ENCODE results near the gene PDE7B. TPM values are rescaled to one million over a fixed set of nuclear protein-coding genes. Genes with fewer than 3 reads are reported as not detected.

Gene PDE7B
- total RNA-seq, 4 donors from 2014 or later = 3.4 to 15.4 (median 9.3) TPM

DNA sequence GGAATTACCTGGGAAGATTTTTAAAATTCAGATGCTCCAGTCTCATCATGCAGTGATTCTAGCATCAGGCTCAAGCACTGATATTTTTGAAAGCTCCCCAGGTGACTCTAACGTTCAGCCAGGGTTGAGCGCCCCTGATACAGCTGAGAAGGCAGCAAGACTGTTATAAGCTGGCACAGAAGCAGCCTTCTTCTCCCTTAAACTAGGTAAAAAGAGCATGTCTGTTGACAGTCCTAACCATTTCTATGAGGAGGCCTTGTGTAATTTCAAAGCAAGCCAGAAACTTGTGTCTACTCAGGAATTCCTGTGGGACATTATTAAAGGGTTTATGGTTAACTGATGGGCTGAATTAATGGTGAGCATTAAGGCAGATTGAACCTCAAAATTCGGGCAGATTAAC is 141.9 kb downstream of the PDE7B start:
- intact Hi-C loops (cut with DNase I) = no loop called here
- no peak overlapping the region for H3K4me3 ChIP-seq
- no peaks in the 10 kb centered on the region for H3K9me3 ChIP-seq
- no peaks in the 10 kb centered on the region for H3K36me3 ChIP-seq
- TF ChIP-seq POLR2A (IDR thresholded peaks at IDR 0.05; ENCODE audit: low read depth) = no peak
- TF ChIP-seq CTCF (IDR thresholded peaks at IDR 0.05) = no peak
- peaks cover 0 to 4% (median 0%) of the 10 kb centered on the region in 4 donors for H3K4me1 ChIP-seq
- WGBS = 98% methylated on average over 3 of the region's 3 CpGs
- no peak overlapping the region for H3K27ac ChIP-seq (replicated peaks in 1 of 4)
- DNase-seq (ENCODE audit: extremely low spot score) = no peak
- H3K27me3 ChIP-seq = no peaks in the 10 kb centered on the region

GRCh38 chr6:135994857-135995544 is 143.5 kb downstream of the PDE7B start:
- no peak for TF ChIP-seq EP300 (IDR thresholded peaks at IDR 0.05)
- no peak for TF ChIP-seq POLR2A (IDR thresholded peaks at IDR 0.05; ENCODE audit: low read depth)
- TF ChIP-seq CTCF (IDR thresholded peaks at IDR 0.05) = no peak
- no peak for TF ChIP-seq POLR2AphosphoS5 (IDR thresholded peaks at IDR 0.05)
- intact Hi-C loops (cut with DNase I) = no loop called here
- no peak for DNase-seq (ENCODE audit: extremely low spot score)
- no peaks in the 10 kb centered on the region for H3K36me3 ChIP-seq
- H3K4me3 ChIP-seq = no peak overlapping the region
- H3K27ac ChIP-seq (replicated peaks in 1 of 4) = no peak overlapping the region
- no peaks in the 10 kb centered on the region for H3K27me3 ChIP-seq
- no peaks in the 10 kb centered on the region for H3K9me3 ChIP-seq
- peaks cover 0 to 4% (median 0%) of the 10 kb centered on the region in 4 donors for H3K4me1 ChIP-seq
- WGBS = 77% methylated on average over 5 of the region's 5 CpGs

GRCh38 chr6:135995545-135995898 is 144.0 kb downstream of the PDE7B start:
- Histone ChIP-seq H3K36me3 (no peaks in the 10 kb centered on the region), H3K4me1 (peaks cover 0 to 4% (median 0%) of the 10 kb centered on the region in 4 donors), H3K27me3 (no peaks in the 10 kb centered on the region), H3K4me3 (no peak overlapping the region), H3K9me3 (no peaks in the 10 kb centered on the region), H3K27ac (replicated peaks in 1 of 4) (no peak overlapping the region)
- no peak for TF ChIP-seq POLR2AphosphoS5 (IDR thresholded peaks at IDR 0.05)
- no peak for TF ChIP-seq POLR2A (IDR thresholded peaks at IDR 0.05; ENCODE audit: low read depth)
- WGBS = 78% methylated on average over 3 of the region's 3 CpGs
- intact Hi-C loops (cut with DNase I) = no loop called here
- no peak for DNase-seq (ENCODE audit: extremely low spot score)

- 98% methylated on average over 2 of the region's 2 CpGs for WGBS
- Histone ChIP-seq H3K4me3 (no peak overlapping the region), H3K27me3 (no peaks in the 10 kb centered on the region), H3K4me1 (peaks cover 0 to 4% (median 0%) of the 10 kb centered on the region in 4 donors), H3K36me3 (no peaks in the 10 kb centered on the region), H3K9me3 (no peaks in the 10 kb centered on the region), H3K27ac (replicated peaks in 1 of 4) (no peak overlapping the region)
- TF ChIP-seq EP300 (IDR thresholded peaks at IDR 0.05) (no peak), CTCF (IDR thresholded peaks at IDR 0.05) (no peak), POLR2AphosphoS5 (IDR thresholded peaks at IDR 0.05) (no peak), POLR2A (IDR thresholded peaks at IDR 0.05; ENCODE audit: low read depth) (no peak)
- no peak for DNase-seq (ENCODE audit: extremely low spot score)
- intact Hi-C loops (cut with DNase I) = no loop called here
Observed at GRCh38 chr6:135996668-135997067, 145.2 kb downstream of the PDE7B start.

GRCh38 chr6:135999393-135999792 is 147.9 kb downstream of the PDE7B start:
- Histone ChIP-seq H3K27ac (replicated peaks in 1 of 4) (no peak overlapping the region), H3K4me1 (peaks cover 0 to 4% (median 0%) of the 10 kb centered on the region in 4 donors), H3K27me3 (no peaks in the 10 kb centered on the region), H3K4me3 (no peak overlapping the region), H3K36me3 (no peaks in the 10 kb centered on the region), H3K9me3 (no peaks in the 10 kb centered on the region)
- 96% methylated on average over 1 of the region's 1 CpG for WGBS
- no peak for TF ChIP-seq POLR2AphosphoS5 (IDR thresholded peaks at IDR 0.05)
- no peak for TF ChIP-seq CTCF (IDR thresholded peaks at IDR 0.05)
- no peak for TF ChIP-seq POLR2A (IDR thresholded peaks at IDR 0.05; ENCODE audit: low read depth)
- TF ChIP-seq EP300 (IDR thresholded peaks at IDR 0.05) = no peak
- no peak for DNase-seq (ENCODE audit: extremely low spot score)
- intact Hi-C loops (cut with DNase I) = no loop called here
